Effector memory CD4-positive, alpha-beta T cell (primary cell): ENCODE results near the gene VAT1L.

Experiments used
- DNase-seq, 3 donors: peaks; one replicate each; pipeline ENCODE4 v3.0.0-alpha.2; 2020
- H3K27ac ChIP-seq: 2 replicates; pipeline ENCODE4 v1.7.0; 2013; ENCODE audit warnings: mild to moderate bottlenecking, low read length, moderate library complexity; ENCODE audit not compliant: insufficient read depth, poor library complexity, severe bottlenecking
- H3K27me3 ChIP-seq: replicated peaks from 2 replicates; pipeline ENCODE4 v1.7.0; 2013; ENCODE audit warnings: mild to moderate bottlenecking, low read length; ENCODE audit not compliant: insufficient read depth, control insufficient read depth, poor library complexity, severe bottlenecking
- H3K36me3 ChIP-seq: 2 replicates; pipeline ENCODE4 v1.7.0; 2013; ENCODE audit warnings: mild to moderate bottlenecking, low read length, moderate library complexity; ENCODE audit not compliant: control insufficient read depth, insufficient read depth
- H3K4me1 ChIP-seq: 2 replicates; pipeline ENCODE4 v1.7.0; 2013; ENCODE audit warnings: low read length, mild to moderate bottlenecking; ENCODE audit not compliant: control insufficient read depth, insufficient read depth, poor library complexity, severe bottlenecking
- H3K4me3 ChIP-seq: 2 replicates; pipeline ENCODE4 v1.7.0; 2013; ENCODE audit warnings: low read length, low read depth, mild to moderate bottlenecking; ENCODE audit not compliant: insufficient read depth, poor library complexity, severe bottlenecking
- H3K9me3 ChIP-seq: 2 replicates; pipeline ENCODE4 v1.7.0; 2013; ENCODE audit warnings: mild to moderate bottlenecking, low read length, moderate library complexity; ENCODE audit not compliant: control insufficient read depth

The VAT1L gene

DNA sequence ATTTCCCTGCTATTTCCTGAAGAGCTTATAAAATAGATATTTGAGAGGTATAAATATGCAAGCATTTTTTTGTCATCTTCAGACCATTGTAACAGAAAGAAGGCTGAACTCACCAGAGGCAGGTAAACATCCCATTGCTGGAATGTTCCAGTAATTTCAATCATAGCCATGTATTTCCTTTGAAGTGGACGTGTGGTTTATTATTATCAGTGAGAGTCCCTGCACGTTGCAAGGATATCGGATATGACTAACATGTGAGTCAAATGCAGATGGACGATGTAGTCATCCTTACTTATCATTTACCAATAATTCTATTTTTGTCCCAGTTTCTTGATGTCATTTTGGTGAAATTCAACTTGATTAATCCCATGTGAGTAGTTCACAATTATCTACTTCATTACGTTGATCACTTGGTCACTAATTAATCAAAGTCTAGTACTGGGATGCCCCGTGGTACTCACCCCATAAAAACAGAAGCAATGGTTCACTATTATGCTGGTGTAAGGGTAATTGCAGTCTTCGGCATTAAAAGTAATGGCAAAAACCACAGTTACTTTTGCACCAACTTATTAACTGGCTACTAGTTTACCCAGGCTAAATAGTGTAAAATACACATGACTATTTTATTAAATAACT is 89.5 kb downstream of the VAT1L start:
- H3K4me3 ChIP-seq, result no peak overlapping the region
- no peaks in the 10 kb centered on the region for H3K9me3 ChIP-seq
- H3K27me3 ChIP-seq, result no peaks in the 10 kb centered on the region
- no peak for DNase-seq
- H3K27ac ChIP-seq, result no peak overlapping the region
- no peaks in the 10 kb centered on the region for H3K36me3 ChIP-seq
- H3K4me1 ChIP-seq, result no peaks in the 10 kb centered on the region

DNA sequence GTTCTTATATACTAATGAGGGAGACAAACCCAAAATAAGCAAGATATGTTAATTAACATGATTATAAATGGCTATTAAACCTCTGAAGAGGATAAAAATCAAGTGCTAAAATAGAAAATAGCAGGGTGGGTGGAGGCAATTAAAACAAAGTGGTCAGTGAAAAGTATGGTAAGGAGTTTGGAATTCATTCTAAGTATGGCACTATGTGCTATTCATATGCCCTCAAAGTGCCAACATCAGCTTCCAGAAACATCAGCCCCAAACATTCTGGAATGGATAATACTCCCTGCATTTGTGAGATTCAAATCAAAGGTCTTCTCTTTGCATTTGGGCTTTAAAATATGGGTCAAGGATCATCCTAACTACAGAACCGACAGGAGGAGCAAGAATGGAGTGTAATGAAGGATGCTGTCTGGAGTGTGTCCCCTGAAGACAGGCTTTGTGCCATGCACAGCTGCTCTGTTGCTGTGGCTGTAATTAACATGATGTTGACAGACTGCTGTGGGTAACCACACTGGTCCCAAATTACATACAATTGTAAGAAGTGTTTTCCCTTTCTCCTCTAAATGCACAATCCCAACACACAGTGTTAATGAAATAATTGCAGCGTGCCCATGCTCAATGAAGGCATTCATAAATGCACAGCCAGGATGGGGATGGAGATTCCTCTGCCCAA is 93.1 kb downstream of the VAT1L start:
- Histone ChIP-seq H3K27me3 (no peaks in the 10 kb centered on the region), H3K4me3 (no peak overlapping the region), H3K9me3 (no peaks in the 10 kb centered on the region), H3K36me3 (no peaks in the 10 kb centered on the region), H3K4me1 (no peaks in the 10 kb centered on the region), H3K27ac (no peak overlapping the region)
- no peak for DNase-seq

DNA sequence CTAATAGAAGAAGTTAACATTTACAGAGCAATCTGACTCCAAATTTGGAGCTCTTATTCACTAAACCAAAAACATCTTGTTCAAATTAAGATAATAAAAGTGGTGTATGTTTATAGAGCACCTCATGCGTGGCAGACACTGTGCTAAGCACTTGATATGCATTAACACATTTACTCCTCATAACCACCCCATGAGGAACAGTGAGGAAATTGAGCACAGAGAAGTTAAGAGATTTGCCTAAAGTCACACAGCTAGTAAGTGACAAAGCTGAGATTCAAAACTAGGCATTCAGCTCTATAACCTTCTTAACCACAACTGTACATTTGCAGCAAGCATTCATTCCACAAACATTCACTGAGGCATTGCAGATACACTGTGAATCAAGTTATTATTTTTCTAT is 94.0 kb downstream of the VAT1L start:
- H3K27ac ChIP-seq, result no peak overlapping the region
- H3K36me3 ChIP-seq, result no peaks in the 10 kb centered on the region
- DNase-seq, result no peak
- no peaks in the 10 kb centered on the region for H3K9me3 ChIP-seq
- H3K4me1 ChIP-seq, result no peaks in the 10 kb centered on the region
- no peak overlapping the region for H3K4me3 ChIP-seq
- no peaks in the 10 kb centered on the region for H3K27me3 ChIP-seq

DNA sequence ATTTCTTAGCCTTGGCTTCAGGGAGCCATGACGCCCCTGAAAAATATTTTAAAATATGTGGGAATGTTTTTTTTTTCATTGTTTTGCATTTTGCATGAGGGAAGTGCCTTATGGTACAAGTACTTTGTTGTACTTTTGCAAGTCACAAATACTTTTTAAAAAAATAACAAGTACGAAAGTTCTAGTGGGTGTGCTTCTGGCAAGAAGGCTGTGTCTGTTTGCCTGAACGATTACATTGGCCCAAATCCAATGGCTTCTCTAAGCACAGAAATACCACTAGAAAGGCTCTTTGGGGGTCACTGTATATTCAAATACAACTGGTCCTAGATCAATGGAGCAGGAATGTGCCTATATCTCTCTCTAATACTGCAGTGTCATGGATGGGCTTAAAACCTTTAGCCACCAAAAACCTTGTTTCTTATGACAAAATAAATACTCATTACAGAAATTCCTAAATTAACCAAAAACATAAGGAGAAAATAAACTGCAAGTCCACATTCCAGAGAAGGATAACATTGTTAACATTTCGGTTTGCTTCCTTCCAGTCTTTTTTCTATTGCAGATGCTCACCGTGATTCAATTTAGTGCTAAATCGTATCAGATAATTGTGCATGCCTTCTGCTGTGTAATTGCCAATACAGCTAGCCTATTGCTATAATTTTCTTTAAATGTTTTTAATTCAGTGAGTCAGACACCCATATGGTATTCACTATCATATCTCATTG is 97.4 kb downstream of the VAT1L start:
- no peak for DNase-seq
- H3K36me3 ChIP-seq, result no peaks in the 10 kb centered on the region

DNA sequence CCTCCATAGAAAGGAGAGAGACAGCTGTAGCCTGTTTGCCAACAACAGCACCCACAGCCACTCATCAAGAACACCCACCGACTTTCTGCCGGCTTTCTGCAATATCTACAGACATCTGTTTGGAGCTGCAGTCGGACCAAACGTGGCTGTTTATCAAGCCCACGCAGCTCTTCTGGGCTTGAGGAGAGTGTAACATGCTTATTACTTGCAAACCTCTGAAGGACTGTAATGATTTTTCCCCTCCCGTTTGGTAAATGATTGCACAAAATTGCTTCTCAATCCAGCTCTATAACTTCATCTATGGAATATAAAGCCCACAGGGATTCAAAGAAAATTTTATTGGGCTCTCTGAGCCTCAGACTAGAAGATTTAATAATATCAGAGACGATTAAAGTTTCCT is 100.5 kb downstream of the VAT1L start:
- DNase-seq, result no peak
- H3K9me3 ChIP-seq, result no peaks in the 10 kb centered on the region
- no peaks in the 10 kb centered on the region for H3K36me3 ChIP-seq

More for the DNA sequence above, 97.4 kb downstream of the VAT1L start:
- Histone ChIP-seq H3K27ac (no peak overlapping the region), H3K4me3 (no peak overlapping the region), H3K9me3 (no peaks in the 10 kb centered on the region), H3K27me3 (no peaks in the 10 kb centered on the region), H3K4me1 (no peaks in the 10 kb centered on the region)

DNA sequence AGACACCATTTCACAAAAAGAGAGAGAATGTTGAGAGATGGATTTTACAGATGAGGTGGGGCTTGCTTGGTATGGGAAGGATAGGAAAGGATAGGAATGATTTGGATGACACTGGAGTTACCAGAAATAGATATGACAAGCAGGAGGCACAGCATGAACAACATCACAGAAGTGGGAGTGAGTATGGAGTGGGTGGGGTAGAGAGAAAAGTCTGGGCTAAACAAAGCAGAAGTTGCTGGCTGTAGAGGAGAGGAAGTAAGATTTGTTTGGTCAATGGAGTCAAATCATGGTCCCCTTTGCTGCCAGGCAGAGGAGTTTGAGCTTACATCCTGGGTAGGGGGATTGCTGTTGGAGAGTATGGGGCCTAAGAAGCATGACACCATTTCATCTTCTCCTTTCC is 101.7 kb downstream of the VAT1L start:
- H3K4me3 ChIP-seq, result no peak overlapping the region
- H3K9me3 ChIP-seq, result no peaks in the 10 kb centered on the region
- no peaks in the 10 kb centered on the region for H3K36me3 ChIP-seq
- H3K27me3 ChIP-seq, result no peaks in the 10 kb centered on the region
- no peak for DNase-seq
- H3K27ac ChIP-seq, result no peak overlapping the region
- no peaks in the 10 kb centered on the region for H3K4me1 ChIP-seq

More for the DNA sequence above, 100.5 kb downstream of the VAT1L start:
- Histone ChIP-seq H3K27ac (no peak overlapping the region), H3K4me1 (no peaks in the 10 kb centered on the region), H3K4me3 (no peak overlapping the region), H3K27me3 (no peaks in the 10 kb centered on the region)

DNA sequence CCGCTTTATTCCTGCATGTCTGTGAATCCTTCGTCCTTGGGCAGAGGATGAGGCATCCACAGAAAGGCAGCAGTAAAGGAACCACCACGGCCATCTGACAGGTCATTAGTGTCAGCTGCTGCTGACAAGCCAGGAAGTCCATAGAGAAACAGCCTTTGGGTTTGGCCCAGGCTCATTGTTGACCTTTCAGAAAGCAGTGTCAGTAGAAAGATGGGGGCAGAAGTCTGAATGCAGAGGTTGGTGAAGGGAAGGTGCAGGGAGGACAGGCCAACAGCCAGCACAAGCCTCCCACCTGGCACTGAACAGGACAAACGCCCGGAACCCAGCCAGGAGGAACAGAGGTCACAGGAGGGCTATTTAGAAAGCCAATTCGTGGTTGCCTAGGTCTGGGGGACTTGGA is 105.8 kb downstream of the VAT1L start:
- H3K4me3 ChIP-seq, result no peak overlapping the region
- H3K4me1 ChIP-seq, result no peaks in the 10 kb centered on the region
- H3K36me3 ChIP-seq, result no peaks in the 10 kb centered on the region
- no peak for DNase-seq
- no peaks in the 10 kb centered on the region for H3K27me3 ChIP-seq
- no peak overlapping the region for H3K27ac ChIP-seq
- H3K9me3 ChIP-seq, result no peaks in the 10 kb centered on the region

DNA sequence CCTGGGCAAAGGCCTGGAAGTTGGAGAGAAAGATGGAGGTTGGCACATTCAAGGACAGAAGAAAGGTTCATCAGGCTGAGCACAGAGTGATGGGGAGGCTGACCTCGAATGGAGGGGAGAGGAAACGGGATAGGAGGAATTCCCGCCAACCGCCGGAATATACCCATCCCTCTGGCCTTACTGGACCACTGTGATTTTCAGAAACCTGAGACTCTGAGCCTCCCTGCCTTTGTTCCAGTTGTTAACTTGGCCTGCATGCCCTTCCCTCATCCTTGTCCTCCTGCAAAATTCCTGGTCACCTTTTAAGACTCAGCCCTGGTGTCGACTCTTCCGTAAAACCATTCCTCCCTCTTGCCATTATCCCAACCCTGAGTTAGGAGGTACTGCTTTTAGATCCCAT is 107.6 kb downstream of the VAT1L start:
- Histone ChIP-seq H3K4me3 (no peak overlapping the region), H3K9me3 (no peaks in the 10 kb centered on the region), H3K27ac (no peak overlapping the region), H3K27me3 (no peaks in the 10 kb centered on the region), H3K36me3 (no peaks in the 10 kb centered on the region), H3K4me1 (no peaks in the 10 kb centered on the region)
- DNase-seq, result no peak

DNA sequence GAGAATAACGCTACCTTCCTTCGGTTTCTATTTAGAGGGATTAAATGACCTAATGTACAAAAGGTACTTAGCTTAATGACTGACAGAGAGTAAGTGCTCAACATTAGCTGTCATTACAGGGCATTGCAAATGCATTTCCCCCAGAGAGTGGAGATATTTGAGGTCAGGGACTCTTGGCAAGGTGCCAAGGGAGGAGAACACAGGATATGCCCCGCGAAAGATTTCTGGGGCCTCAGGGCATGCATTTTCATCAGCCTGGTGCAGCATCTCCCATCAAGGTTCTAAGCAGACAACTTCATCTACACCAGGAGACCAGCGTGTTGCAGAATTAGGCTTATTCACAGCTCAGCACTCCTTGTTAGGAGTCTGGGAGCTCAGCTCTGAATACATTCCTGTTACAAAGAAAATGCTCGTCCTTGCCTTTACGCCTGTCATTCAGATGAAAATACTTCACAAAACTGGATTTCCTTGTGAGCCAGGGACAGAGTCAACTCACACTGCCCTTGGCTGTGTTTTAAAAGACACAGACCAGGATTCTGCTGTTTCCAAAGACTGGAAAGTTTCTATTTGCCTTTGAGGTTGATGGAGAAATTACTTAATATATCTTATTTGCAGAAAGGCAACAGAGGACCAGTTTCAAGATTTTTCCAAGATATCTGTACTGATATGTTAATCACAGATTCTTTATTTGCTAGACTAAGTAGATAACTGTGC is 108.2 kb downstream of the VAT1L start:
- Histone ChIP-seq H3K9me3 (no peaks in the 10 kb centered on the region), H3K4me3 (no peak overlapping the region), H3K27ac (no peak overlapping the region), H3K27me3 (no peaks in the 10 kb centered on the region), H3K36me3 (no peaks in the 10 kb centered on the region), H3K4me1 (no peaks in the 10 kb centered on the region)
- no peak for DNase-seq

DNA sequence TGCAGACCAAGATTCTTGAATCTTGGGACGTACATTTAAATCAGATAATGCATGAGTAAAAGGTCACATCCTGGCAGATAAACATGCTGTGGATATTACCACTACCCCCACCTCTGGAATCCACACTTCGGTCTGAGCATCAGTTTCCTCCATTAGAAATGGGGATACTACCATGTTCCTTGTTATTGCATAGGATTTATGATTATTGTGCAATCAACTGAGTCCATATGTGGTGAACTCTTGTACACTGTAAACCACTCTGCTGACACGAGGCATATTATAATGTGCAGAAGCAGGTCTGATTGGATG is 108.7 kb downstream of the VAT1L start:
- Histone ChIP-seq H3K27ac (no peak overlapping the region), H3K9me3 (no peaks in the 10 kb centered on the region), H3K4me1 (no peaks in the 10 kb centered on the region), H3K27me3 (no peaks in the 10 kb centered on the region), H3K36me3 (no peaks in the 10 kb centered on the region), H3K4me3 (no peak overlapping the region)
- no peak for DNase-seq
